ENCODE measurements around the gene FIGNL1. TPM values are rescaled to one million over a fixed set of nuclear protein-coding genes. Genes with fewer than 3 reads are reported as not detected.

Gene FIGNL1
- total RNA-seq, 1 experiment from 2014 or later = 28.0 TPM

DNA sequence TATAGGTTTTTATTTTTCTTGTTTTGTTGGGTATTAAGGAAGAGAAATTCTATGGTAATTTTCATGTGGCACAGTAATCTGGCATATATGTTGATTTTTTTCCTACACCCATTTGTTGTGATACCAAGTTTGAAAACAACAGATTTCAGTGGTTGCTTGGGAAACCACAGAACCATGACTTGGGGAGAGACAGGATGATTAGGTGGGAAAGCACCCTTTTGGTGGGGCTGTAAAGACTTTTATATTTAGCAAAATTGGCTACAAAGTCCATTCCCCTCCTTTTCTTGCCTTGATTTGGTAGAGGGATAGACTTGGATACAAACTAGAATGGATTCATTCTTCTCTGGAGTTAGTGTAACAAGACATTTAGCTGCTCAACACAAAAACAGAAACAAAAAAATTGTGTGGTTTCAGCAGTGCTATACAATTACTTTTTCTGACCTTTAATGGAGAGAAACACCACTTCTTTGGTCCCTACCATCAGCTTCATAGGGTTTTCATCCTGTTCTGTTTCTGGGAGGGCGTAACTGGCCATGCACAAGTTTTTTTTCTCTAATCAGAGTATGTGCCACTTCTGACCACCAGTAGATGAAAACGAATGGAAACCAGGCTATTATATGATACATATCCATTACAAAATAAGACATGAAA is 52.7 kb downstream of the FIGNL1 start:
- POLR2A ChIA-PET = no interaction called here
- BruUV-seq (replicated peaks) = no TSS peak
- in situ Hi-C loops (cut with HindIII; ENCODE audit: low pct_unique_long_range_greater_than_20kb, low sequenced_read_pairs) (no loop called here), intact Hi-C loops (cut with micrococcal nuclease; ENCODE audit: unreplicated experiment) (no loop called here)
- CTCF ChIA-PET = no interaction called here
- TF ChIP-seq TCF7L2 (IDR thresholded peaks at IDR 0.05; ENCODE audit: low read depth, low read length) (no peak), SIN3A (IDR thresholded peaks at IDR 0.05; ENCODE audit: borderline replicate concordance, insufficient read depth, low read depth, low read length) (no peak), POLR2AphosphoS5 (IDR thresholded peaks at IDR 0.05; ENCODE audit: low read depth, low read length) (no peak)
- TF ChIP-seq, protein P1, sequence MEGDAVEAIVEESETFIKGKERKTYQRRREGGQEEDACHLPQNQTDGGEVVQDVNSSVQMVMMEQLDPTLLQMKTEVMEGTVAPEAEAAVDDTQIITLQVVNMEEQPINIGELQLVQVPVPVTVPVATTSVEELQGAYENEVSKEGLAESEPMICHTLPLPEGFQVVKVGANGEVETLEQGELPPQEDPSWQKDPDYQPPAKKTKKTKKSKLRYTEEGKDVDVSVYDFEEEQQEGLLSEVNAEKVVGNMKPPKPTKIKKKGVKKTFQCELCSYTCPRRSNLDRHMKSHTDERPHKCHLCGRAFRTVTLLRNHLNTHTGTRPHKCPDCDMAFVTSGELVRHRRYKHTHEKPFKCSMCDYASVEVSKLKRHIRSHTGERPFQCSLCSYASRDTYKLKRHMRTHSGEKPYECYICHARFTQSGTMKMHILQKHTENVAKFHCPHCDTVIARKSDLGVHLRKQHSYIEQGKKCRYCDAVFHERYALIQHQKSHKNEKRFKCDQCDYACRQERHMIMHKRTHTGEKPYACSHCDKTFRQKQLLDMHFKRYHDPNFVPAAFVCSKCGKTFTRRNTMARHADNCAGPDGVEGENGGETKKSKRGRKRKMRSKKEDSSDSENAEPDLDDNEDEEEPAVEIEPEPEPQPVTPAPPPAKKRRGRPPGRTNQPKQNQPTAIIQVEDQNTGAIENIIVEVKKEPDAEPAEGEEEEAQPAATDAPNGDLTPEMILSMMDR (IDR thresholded peaks at IDR 0.05) = no peak
- TF ChIP-seq, protein P2, sequence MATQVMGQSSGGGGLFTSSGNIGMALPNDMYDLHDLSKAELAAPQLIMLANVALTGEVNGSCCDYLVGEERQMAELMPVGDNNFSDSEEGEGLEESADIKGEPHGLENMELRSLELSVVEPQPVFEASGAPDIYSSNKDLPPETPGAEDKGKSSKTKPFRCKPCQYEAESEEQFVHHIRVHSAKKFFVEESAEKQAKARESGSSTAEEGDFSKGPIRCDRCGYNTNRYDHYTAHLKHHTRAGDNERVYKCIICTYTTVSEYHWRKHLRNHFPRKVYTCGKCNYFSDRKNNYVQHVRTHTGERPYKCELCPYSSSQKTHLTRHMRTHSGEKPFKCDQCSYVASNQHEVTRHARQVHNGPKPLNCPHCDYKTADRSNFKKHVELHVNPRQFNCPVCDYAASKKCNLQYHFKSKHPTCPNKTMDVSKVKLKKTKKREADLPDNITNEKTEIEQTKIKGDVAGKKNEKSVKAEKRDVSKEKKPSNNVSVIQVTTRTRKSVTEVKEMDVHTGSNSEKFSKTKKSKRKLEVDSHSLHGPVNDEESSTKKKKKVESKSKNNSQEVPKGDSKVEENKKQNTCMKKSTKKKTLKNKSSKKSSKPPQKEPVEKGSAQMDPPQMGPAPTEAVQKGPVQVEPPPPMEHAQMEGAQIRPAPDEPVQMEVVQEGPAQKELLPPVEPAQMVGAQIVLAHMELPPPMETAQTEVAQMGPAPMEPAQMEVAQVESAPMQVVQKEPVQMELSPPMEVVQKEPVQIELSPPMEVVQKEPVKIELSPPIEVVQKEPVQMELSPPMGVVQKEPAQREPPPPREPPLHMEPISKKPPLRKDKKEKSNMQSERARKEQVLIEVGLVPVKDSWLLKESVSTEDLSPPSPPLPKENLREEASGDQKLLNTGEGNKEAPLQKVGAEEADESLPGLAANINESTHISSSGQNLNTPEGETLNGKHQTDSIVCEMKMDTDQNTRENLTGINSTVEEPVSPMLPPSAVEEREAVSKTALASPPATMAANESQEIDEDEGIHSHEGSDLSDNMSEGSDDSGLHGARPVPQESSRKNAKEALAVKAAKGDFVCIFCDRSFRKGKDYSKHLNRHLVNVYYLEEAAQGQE (IDR thresholded peaks at IDR 0.05; ENCODE audit: insufficient read depth in 1 of 2, low read depth in 2 of 2, low read length in 1 of 2) = no peak
- no peaks in the 10 kb centered on the region for H3K9me3 ChIP-seq (ENCODE audit: control insufficient read depth, insufficient read depth, low read depth, low read length)
- no peaks in the 10 kb centered on the region for H3K36me3 ChIP-seq (ENCODE audit: control insufficient read depth, insufficient read depth, low read length)
- no peak for ATAC-seq
- no peak overlapping the region for H3K27ac ChIP-seq (ENCODE audit: low read length)
- no peak overlapping the region for H3K4me3 ChIP-seq (ENCODE audit: low read depth in 2 of 2, low read length in 2 of 2)
- no peaks in the 10 kb centered on the region for H3K4me1 ChIP-seq (ENCODE audit: control insufficient read depth, insufficient read depth, low read length)
- H3K27me3 ChIP-seq (ENCODE audit: control insufficient read depth, insufficient read depth, low read length) = peaks cover 22% of the 10 kb centered on the region
- no peak for DNase-seq (ENCODE audit: low read depth, low spot score)

DNA sequence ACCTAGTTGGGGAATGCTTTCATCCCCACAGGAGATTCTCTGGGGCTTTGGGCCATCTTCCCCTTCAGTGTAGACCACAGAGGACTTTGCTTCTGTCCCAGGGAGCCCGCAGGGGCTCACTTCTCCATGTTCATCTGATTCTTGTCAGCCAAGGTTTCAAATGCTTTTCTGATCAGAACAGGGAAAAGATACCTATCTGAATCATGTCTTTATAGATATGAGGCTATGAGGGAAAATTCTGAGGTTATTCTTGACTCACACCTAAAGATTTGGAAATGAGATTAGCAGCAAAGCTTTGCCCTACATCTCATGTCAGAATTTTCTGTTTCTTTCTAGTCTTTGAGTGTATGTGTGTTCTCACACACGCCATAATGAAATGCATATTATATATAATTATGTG is 53.3 kb downstream of the FIGNL1 start:
- H3K4me1 ChIP-seq (ENCODE audit: control insufficient read depth, insufficient read depth, low read length) = no peaks in the 10 kb centered on the region
- TF ChIP-seq TCF7L2 (IDR thresholded peaks at IDR 0.05; ENCODE audit: low read depth, low read length) (no peak), POLR2AphosphoS5 (IDR thresholded peaks at IDR 0.05; ENCODE audit: low read depth, low read length) (no peak), SIN3A (IDR thresholded peaks at IDR 0.05; ENCODE audit: borderline replicate concordance, insufficient read depth, low read depth, low read length) (no peak)
- TF ChIP-seq, protein P1 (IDR thresholded peaks at IDR 0.05) = no peak
- TF ChIP-seq, protein P2 (IDR thresholded peaks at IDR 0.05; ENCODE audit: insufficient read depth in 1 of 2, low read depth in 2 of 2, low read length in 1 of 2) = no peak
- ATAC-seq = no peak
- DNase-seq (ENCODE audit: low read depth, low spot score) = no peak
- H3K4me3 ChIP-seq (ENCODE audit: low read depth in 2 of 2, low read length in 2 of 2) = no peak overlapping the region
- H3K36me3 ChIP-seq (ENCODE audit: control insufficient read depth, insufficient read depth, low read length) = no peaks in the 10 kb centered on the region
- no peaks in the 10 kb centered on the region for H3K9me3 ChIP-seq (ENCODE audit: control insufficient read depth, insufficient read depth, low read depth, low read length)
- H3K27ac ChIP-seq (ENCODE audit: low read length) = no peak overlapping the region
- in situ Hi-C loops (cut with HindIII; ENCODE audit: low pct_unique_long_range_greater_than_20kb, low sequenced_read_pairs) = no loop called here
- no TSS peak for BruUV-seq (replicated peaks)
- peaks cover 16% of the 10 kb centered on the region for H3K27me3 ChIP-seq (ENCODE audit: control insufficient read depth, insufficient read depth, low read length)
- ChIA-PET CTCF (no interaction called here), POLR2A (no interaction called here)
- intact Hi-C loops (cut with micrococcal nuclease; ENCODE audit: unreplicated experiment) = no loop called here

All from Panc1 (cell line).